GM12864 (cell line): ENCODE results near the gene LHX8.

Experiments used
- DNase-seq: peaks from one replicate; pipeline ENCODE4 v3.0.0-alpha.2; 2011; ENCODE audit warnings: low read depth
- H3K4me3 ChIP-seq: 2 replicates; pipeline ENCODE4 v1.5.1; 2011; ENCODE audit warnings: mild to moderate bottlenecking, low read depth, low read length, control low read depth
- TF ChIP-seq, protein P1 (sequence below): IDR thresholded peaks from 2 replicates; pipeline ENCODE4 v1.5.1; 2011; ENCODE audit warnings: low read depth, mild to moderate bottlenecking, moderate library complexity, low read length, control low read depth, inconsistent platforms; ENCODE audit errors: missing control alignments

LHX8 gene

DNA sequence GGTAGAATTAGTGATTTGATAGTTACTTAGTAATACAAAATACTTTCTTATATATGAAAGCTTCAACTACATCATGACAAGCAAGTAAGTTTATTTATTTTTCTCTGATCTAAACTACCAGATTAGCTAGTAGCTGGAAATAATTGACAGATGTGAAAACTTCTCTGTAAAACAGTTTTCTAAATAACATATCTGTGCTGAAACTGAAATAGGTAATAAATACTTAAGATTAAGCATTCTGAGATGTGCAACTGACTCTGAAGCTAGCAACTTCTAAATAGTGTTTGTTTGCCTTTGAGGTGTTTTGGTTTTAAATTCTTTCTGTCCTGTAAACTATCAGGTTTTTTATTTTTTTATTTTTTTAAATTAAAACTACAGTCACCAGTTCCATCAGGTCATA lies 18.5 kb upstream of the LHX8 start:
- no peak overlapping the region for H3K4me3 ChIP-seq
- TF ChIP-seq, protein P1, sequence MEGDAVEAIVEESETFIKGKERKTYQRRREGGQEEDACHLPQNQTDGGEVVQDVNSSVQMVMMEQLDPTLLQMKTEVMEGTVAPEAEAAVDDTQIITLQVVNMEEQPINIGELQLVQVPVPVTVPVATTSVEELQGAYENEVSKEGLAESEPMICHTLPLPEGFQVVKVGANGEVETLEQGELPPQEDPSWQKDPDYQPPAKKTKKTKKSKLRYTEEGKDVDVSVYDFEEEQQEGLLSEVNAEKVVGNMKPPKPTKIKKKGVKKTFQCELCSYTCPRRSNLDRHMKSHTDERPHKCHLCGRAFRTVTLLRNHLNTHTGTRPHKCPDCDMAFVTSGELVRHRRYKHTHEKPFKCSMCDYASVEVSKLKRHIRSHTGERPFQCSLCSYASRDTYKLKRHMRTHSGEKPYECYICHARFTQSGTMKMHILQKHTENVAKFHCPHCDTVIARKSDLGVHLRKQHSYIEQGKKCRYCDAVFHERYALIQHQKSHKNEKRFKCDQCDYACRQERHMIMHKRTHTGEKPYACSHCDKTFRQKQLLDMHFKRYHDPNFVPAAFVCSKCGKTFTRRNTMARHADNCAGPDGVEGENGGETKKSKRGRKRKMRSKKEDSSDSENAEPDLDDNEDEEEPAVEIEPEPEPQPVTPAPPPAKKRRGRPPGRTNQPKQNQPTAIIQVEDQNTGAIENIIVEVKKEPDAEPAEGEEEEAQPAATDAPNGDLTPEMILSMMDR: no peak
- DNase-seq: no peak

DNA sequence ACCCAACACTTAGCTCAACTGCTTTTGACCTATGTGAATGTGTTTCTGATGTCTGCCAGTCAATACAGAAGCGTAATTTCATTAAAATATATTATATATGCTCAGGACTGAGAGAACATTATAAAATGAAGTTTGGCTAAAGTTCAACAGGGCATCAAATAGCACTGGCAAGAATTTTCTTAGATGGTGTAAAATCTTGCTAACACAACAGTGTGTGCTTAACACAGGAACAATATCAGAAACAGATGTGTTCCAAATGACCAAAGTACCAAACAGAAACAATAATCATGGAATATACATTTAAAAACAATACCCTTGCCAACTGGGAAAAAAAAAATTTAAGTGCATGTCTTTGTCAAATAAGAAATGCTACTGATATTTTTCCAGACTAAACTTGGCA lies 10.4 kb upstream of the LHX8 start:
- DNase-seq: no peak
- TF ChIP-seq, protein P1: no peak
- H3K4me3 ChIP-seq: no peak overlapping the region

DNA sequence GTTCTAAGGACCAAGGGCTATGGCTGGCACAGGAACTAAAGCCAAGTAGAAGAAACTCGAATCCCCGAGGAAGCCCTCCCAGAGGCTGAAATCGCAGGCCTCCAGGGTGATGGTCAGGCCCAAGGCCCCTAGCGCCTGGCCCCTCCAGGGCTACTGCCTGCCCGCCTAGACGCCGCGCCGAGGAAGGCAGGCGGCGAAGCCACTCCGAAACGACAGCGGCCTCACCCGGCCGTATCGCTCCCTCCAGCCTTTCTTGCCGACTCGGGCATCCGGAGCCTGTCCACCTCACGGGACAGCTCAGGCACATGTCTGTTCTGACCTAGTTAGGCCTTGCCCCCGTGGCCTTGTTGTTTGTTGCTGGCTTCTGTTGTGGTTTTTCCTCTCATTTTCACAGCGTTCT lies 9.7 kb upstream of the LHX8 start:
- no peak overlapping the region for H3K4me3 ChIP-seq
- TF ChIP-seq, protein P1: peak; percentile 20
- no peak for DNase-seq

DNA sequence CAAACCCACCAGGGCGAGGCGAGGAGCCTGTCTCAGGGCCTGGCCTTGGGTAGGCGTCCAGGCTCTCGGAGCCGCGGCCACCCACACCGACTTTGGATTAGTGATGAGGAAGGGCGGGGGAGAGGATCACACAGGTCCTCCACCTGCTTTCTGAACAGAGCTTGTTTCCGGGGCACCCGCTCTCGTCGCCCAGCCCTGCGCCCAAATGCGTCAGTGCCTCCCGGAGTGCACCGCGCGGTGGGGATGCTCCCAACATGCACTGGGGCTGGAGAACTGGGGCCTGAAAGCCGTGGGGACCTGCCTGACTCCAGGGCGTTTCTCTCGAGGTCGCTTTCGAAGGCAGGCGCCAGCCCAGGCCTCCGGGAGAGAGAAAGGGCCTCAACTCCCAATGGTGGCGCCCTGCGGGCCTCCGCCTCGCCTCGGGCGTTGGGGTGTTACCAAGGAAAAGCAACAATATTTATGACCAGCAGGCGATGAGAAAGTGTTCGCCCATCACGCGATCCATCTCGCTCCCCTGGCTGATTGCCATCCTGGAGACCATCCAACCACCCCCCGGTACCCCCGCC lies 8.9 kb upstream of the LHX8 start:
- no peak for DNase-seq
- TF ChIP-seq, protein P1: no peak
- H3K4me3 ChIP-seq: no peak overlapping the region

DNA sequence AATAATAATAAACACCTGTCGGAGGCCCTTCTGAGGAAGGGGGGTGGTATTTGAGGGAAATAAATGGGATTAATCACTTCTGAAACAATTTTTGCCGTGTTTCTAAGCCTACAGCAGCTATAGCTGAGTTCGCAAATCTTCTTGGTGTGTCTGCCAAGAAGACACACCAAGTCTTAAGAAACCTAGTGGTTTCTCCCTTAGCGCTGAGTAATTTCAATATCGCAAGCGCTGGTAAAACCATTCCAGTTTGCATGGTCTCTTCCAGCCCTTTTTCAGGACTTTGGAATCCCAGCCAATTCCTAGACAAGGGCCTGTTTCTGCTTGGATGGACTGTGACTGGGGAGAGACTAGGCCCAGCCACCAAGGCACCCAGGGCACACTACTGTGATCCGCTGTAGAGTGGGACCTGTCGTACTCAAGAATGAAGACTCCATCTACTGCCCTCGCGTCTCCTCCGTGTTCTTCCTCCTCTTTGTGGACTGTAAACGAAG lies 7.5 kb upstream of the LHX8 start:
- TF ChIP-seq, protein P1: no peak
- no peak overlapping the region for H3K4me3 ChIP-seq
- DNase-seq: no peak

DNA sequence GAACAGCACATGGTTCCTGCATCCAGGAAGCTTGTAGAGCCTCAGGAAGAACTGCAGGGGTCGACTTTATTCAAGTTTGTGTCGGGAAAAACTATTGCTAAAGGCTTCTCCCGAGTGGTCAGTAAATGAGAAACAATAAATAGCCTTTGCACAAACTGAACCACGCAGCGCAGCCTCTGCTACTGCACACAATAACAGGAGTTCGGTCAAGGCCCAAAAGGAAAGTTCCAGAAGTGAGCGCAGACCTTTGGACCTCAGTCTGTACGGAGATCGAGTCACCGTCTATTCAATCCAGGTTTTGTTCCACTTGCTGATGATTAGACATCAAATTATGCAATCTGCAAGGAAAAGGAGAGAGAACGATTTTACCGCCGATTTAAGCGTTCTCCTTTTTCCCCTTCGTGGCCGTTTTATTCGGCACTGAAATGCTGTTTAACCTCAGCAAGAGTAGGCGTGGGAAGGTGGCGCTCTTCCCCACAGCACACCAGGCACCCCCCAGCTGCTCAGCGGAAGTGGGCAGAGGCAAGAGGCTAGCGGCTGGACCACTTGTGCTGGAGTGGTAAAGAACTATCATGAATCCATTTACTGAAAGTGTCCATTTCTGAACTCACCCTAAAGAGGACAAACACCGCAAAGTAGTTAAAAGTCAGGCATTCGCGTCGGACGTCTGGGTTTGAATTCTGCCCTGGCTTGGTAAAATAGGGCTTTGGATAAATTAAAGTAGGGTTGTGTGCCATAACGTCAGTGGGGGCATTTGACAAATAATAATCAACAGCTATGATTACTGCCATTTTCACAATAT lies 6.1 kb upstream of the LHX8 start:
- TF ChIP-seq, protein P1: peak; percentile 2
- H3K4me3 ChIP-seq: no peak overlapping the region
- DNase-seq: no peak

DNA sequence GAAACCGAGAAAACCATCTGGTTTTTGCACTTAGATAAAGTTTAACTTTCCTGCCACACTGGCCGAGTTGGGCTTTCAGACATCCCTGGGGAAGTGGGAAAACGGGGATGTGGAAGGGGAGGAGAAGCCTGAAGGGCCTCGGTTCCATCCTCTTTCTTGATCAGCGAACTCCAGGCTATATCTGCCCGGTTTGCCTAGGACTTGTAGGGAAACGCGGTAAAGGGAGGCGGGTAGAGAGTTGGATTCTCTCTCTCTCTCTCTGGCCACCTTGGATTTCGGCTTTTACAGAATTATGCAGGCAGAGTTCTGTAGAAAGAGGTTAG lies 4.6 kb upstream of the LHX8 start:
- no peak for DNase-seq
- H3K4me3 ChIP-seq: no peak overlapping the region
- TF ChIP-seq, protein P1: no peak
